ENCODE measurements around the gene KRCC1. TPM values are rescaled to one million over a fixed set of nuclear protein-coding genes. Genes with fewer than 3 reads are reported as not detected.

Gene KRCC1
- total and polyA plus RNA-seq, 9 of the 15 experiments (the other 6 are each of a cell fraction or from before 2014, with no cell fraction given), result 1.9 to 6.0 (median 2.2) TPM

DNA sequence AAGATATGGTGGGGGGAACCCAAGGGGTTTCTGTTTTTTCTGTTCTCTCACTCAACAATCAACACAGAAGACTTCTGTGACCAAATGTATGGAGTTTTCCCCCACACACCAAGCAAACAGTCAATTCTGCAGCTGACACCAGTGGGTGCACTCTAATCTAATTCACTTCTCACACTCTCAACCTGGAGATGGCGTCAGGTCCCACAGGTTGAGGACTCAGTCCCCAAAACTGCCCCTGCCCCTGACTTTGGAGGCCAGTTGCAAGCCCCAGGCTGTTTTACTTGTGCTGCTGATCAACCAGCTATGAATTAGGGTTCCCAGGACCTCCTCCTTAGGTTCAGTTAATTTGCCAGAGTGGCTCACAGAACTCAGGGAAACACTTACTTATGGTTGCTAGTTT, 45.4 kb downstream of the KRCC1 start (continued):
- TF ChIP-seq, protein P1, sequence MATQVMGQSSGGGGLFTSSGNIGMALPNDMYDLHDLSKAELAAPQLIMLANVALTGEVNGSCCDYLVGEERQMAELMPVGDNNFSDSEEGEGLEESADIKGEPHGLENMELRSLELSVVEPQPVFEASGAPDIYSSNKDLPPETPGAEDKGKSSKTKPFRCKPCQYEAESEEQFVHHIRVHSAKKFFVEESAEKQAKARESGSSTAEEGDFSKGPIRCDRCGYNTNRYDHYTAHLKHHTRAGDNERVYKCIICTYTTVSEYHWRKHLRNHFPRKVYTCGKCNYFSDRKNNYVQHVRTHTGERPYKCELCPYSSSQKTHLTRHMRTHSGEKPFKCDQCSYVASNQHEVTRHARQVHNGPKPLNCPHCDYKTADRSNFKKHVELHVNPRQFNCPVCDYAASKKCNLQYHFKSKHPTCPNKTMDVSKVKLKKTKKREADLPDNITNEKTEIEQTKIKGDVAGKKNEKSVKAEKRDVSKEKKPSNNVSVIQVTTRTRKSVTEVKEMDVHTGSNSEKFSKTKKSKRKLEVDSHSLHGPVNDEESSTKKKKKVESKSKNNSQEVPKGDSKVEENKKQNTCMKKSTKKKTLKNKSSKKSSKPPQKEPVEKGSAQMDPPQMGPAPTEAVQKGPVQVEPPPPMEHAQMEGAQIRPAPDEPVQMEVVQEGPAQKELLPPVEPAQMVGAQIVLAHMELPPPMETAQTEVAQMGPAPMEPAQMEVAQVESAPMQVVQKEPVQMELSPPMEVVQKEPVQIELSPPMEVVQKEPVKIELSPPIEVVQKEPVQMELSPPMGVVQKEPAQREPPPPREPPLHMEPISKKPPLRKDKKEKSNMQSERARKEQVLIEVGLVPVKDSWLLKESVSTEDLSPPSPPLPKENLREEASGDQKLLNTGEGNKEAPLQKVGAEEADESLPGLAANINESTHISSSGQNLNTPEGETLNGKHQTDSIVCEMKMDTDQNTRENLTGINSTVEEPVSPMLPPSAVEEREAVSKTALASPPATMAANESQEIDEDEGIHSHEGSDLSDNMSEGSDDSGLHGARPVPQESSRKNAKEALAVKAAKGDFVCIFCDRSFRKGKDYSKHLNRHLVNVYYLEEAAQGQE (IDR thresholded peaks at IDR 0.05; ENCODE audit: borderline replicate concordance), result peak; percentile 43; the same call in 1 of the 2 replicates
- TF ChIP-seq, protein P1 (CRISPR knock-in tag; IDR thresholded peaks at IDR 0.05; ENCODE audit: low read depth), result no peak
- TF ChIP-seq ZKSCAN8 (CRISPR knock-in tag; IDR thresholded peaks at IDR 0.05) (no peak), ZNF696 (CRISPR knock-in tag; conservative IDR thresholded peaks at IDR 0.05) (no peak)
